ENCODE results near the gene CLMN.

The CLMN gene

GRCh38 chr14:95163132-95163531 is 156.6 kb downstream of the CLMN start:
- in situ Hi-C loops (cut with HindIII; ENCODE audit: low sequenced_read_pairs) = no loop called here
- TF ChIP-seq CTCF (IDR thresholded peaks at IDR 0.05; ENCODE audit: low read depth, low read length) = no peak
- H3K4me3 ChIP-seq (ENCODE audit: low read depth, low read length) = no peak overlapping the region
- DNase-seq (ENCODE audit: low read depth, low spot score) = no peak

- in situ Hi-C loops (cut with HindIII; ENCODE audit: low sequenced_read_pairs) = no loop called here
- no peak for DNase-seq (ENCODE audit: low read depth, low spot score)
- TF ChIP-seq CTCF (IDR thresholded peaks at IDR 0.05; ENCODE audit: low read depth, low read length) = no peak
- H3K4me3 ChIP-seq (ENCODE audit: low read depth, low read length) = no peak overlapping the region
Measured at GRCh38 chr14:95162641-95163040, 157.1 kb downstream of the CLMN start.

- no peak for TF ChIP-seq CTCF (IDR thresholded peaks at IDR 0.05; ENCODE audit: low read depth, low read length)
- in situ Hi-C loops (cut with HindIII; ENCODE audit: low sequenced_read_pairs) = no loop called here
- peak; percentile 92 for DNase-seq (ENCODE audit: low read depth, low spot score)
- peak within 1 kb of the TSS; percentile 73 for H3K4me3 ChIP-seq (ENCODE audit: low read depth, low read length)
Measured at GRCh38 chr14:95157327-95158189, 162.2 kb downstream of the CLMN start, which contains the start of gene DICER1. TSS of gene DICER1 (minus strand) at chr14:95157529. CDS start at chr14:95133458, 24,071 bp downstream.

- DNase-seq (ENCODE audit: low read depth, low spot score) = no peak
- TF ChIP-seq CTCF (IDR thresholded peaks at IDR 0.05; ENCODE audit: low read depth, low read length) = no peak
- H3K4me3 ChIP-seq (ENCODE audit: low read depth, low read length) = peak overlapping the region; percentile 73
- in situ Hi-C loops (cut with HindIII; ENCODE audit: low sequenced_read_pairs) = no loop called here
Measured at GRCh38 chr14:95157048-95157326, 162.7 kb downstream of the CLMN start.

GRCh38 chr14:95156161-95157047 is 163.3 kb downstream of the CLMN start:
- in situ Hi-C loops (cut with HindIII; ENCODE audit: low sequenced_read_pairs) = no loop called here
- DNase-seq (ENCODE audit: low read depth, low spot score) = peak; percentile 28
- TF ChIP-seq CTCF (IDR thresholded peaks at IDR 0.05; ENCODE audit: low read depth, low read length) = no peak
- peak overlapping the region; percentile 73 for H3K4me3 ChIP-seq (ENCODE audit: low read depth, low read length)

GRCh38 chr14:95155045-95155444 is 164.7 kb downstream of the CLMN start:
- no peak for TF ChIP-seq CTCF (IDR thresholded peaks at IDR 0.05; ENCODE audit: low read depth, low read length)
- no peak for DNase-seq (ENCODE audit: low read depth, low spot score)
- H3K4me3 ChIP-seq (ENCODE audit: low read depth, low read length) = no peak overlapping the region
- in situ Hi-C loops (cut with HindIII; ENCODE audit: low sequenced_read_pairs) = no loop called here

Data from astrocyte of the spinal cord (primary cell).